A375 (cell line): ENCODE results near the gene GOLGA8K. TPM values are rescaled to one million over a fixed set of nuclear protein-coding genes. Genes with fewer than 3 reads are reported as not detected.

ENCODE experiments used
- small RNA-seq: library from RNA; depleted of rRNA; stranded (forward); fragments of <200 nt; gene quantifications from one replicate; pipeline ENCODE3, GENCODE V24; 2014
- total RNA-seq: library from RNA; depleted of rRNA; stranded (reverse); fragments of >200 nt; shearing (Covaris generic); gene quantifications from 2 replicates; pipeline ENCODE4 v1.2.3, GENCODE V29; 2014; rRNA removed

GOLGA8K gene, protein sequence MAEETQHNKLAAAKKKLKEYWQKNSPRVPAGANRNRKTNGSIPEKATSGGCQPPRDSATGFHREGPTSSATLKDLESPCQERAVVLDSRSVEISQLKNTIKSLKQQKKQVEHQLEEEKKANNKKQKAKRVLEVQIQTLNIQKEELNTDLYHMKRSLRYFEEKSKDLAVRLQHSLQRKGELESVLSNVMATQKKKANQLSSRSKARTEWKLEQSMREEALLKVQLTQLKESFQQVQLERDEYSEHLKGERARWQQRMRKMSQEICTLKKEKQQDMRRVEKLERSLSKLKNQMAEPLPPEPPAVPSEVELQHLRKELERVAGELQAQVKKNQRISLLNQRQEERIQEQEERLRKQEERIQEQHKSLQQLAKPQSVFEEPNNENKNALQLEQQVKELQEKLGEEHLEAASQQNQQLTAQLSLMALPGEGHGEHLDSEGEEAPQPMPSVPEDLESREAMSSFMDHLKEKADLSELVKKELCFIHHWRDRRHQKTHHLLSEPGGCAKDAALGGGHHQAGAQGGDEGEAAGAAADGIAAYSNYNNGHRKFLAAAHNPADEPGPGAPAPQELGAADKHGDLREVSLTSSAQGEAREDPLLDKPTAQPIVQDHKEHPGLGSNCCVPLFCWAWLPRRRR
- not detected in 2 replicates for total RNA-seq

DNA sequence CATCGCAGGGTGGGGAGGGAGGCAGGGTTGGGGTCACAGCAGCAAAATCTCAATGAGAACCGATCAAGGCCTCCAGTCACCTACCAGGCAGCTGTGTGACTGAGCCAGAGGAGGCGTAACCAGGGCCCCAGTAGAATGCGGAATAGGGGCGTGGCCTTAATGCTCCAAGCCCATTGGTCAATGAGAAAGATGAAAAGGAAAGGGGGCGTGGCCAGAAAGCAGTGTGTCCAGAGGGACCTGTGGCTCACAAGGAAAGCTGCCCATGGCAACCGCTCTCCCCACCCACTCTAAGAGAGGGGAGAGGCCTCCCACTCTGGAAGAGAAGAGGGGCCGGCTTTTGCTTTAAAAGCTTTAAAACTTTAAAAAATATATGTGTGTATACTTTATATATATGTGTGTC lies at the start of gene GOLGA8K:
GOLGA8K (minus strand) TSS at position 101 of the 400 bp plus-strand sequence; CDS start at position 3, 98 bp downstream.

Small RNA genes within 50 kb of the gene (small RNA-seq; reads per million reads assigned to genes)
- 0.29 reads per million for gene RF00096
- not detected for gene RN7SL185P
- not detected for gene RN7SL539P

Other genes with a start within 250 kb of the GOLGA8K start
- gene GOLGA8O, start 52.3 kb upstream of the GOLGA8K start, total RNA-seq, result 0.32 and 0.38 TPM in 2 replicates
- 0.04 and 0.16 TPM in 2 replicates for gene GOLGA8N, start 190.2 kb upstream of the GOLGA8K start, total RNA-seq
- 35.0 and 42.3 TPM in 2 replicates for gene ARHGAP11A, start 212.2 kb upstream of the GOLGA8K start, total RNA-seq
- 13.6 and 13.9 TPM in 2 replicates for gene SCG5, start 238.4 kb upstream of the GOLGA8K start, total RNA-seq